ENCODE measurements around the gene CREBRF. TPM values are rescaled to one million over a fixed set of nuclear protein-coding genes. Genes with fewer than 3 reads are reported as not detected.
"Not testable (repeated sequence)": the region's sequence is repeated elsewhere in the genome, so short reads cannot be mapped to it uniquely, and the experiment has no call there.

The CREBRF gene
- total and polyA plus RNA-seq, 2 donors (not counting 1 experiment from before 2014, with no cell fraction given): 29.7 to 89.7 TPM

DNA sequence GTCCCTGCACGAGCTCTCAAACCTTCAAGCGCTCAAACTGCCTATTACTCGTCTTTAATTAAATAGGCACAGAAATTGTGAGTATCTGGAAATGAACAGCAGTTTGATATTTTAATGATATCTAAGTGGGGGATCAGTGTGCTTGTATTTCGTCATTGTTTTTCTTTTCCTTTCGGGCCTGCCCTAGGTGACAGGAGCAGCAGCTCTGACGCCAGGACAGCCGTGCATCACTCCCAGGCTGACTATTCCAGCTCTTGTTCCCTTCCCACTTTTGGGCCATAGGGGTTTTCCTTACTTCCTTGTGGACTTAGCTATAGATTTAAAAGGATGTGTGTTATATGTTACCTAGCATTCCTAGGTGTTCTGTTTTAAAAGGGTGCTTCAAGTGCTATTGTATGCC is 97.7 kb downstream of the CREBRF start:
- intact Hi-C loops (cut with micrococcal nuclease): no loop called here
- H3K4me3 ChIP-seq (ENCODE audit: control extremely low read depth in 1 of 5, extremely low read depth in 1 of 5, insufficient read depth in 1 of 5, low read depth in 2 of 5, low read length in 4 of 5): no peak overlapping the region
- peaks cover 2 to 37% of the 10 kb centered on the region in 2 experiments for H3K36me3 ChIP-seq (replicated peaks in 1 of 2; ENCODE audit: control extremely low read depth in 1 of 2, control insufficient read depth in 1 of 2, extremely low read depth in 1 of 2, insufficient read depth in 2 of 2, low read length in 1 of 2)
- no peak overlapping the region for H3K4me2 ChIP-seq (replicated peaks; ENCODE audit: low read depth, low read length, poor library complexity, severe bottlenecking)
- H3K4me1 ChIP-seq (ENCODE audit: control insufficient read depth in 2 of 2, insufficient read depth in 2 of 2, low read length in 2 of 2): no peaks in the 10 kb centered on the region
- Mint-ChIP-seq H3K9me3 (ENCODE audit: insufficient read depth) (no peaks in the 10 kb centered on the region), H3K27ac (no peak overlapping the region), H3K4me3 (no peak overlapping the region), H3K27me3 (no peaks in the 10 kb centered on the region), H3K4me1 (no peaks in the 10 kb centered on the region)
- H3K27ac ChIP-seq (ENCODE audit: low read length in 2 of 2): no peak overlapping the region
- no peaks in the 10 kb centered on the region for H3K9me3 ChIP-seq (ENCODE audit: control extremely low read depth in 1 of 3, control insufficient read depth in 2 of 3, insufficient read depth in 1 of 3, low read length in 2 of 3)
- POLR2A ChIA-PET: no interaction called here
- H3K9ac ChIP-seq (ENCODE audit: low read length): no peak overlapping the region
- H3K79me2 ChIP-seq (ENCODE audit: control insufficient read depth, insufficient read depth, low read length): no peaks in the 10 kb centered on the region
- no peaks in the 10 kb centered on the region for H4K20me1 ChIP-seq (ENCODE audit: control insufficient read depth, insufficient read depth, low read length, poor library complexity, severe bottlenecking)
- CTCF ChIA-PET: no interaction called here
- 95% methylated on average over 4 of the region's 7 CpGs for WGBS (ENCODE audit: insufficient coverage)
- ATAC-seq (ENCODE audit: low read depth) (no peak), DNase-seq (no peak)
- H2AFZ ChIP-seq (ENCODE audit: insufficient read depth, low read depth, low read length, poor library complexity, severe bottlenecking): no peak overlapping the region
- no peaks in the 10 kb centered on the region for H3K27me3 ChIP-seq (replicated peaks in 1 of 4; ENCODE audit: control extremely low read depth in 1 of 4, control insufficient read depth in 3 of 4, insufficient read depth in 4 of 4, low read length in 3 of 4)
- TF ChIP-seq, protein P1, sequence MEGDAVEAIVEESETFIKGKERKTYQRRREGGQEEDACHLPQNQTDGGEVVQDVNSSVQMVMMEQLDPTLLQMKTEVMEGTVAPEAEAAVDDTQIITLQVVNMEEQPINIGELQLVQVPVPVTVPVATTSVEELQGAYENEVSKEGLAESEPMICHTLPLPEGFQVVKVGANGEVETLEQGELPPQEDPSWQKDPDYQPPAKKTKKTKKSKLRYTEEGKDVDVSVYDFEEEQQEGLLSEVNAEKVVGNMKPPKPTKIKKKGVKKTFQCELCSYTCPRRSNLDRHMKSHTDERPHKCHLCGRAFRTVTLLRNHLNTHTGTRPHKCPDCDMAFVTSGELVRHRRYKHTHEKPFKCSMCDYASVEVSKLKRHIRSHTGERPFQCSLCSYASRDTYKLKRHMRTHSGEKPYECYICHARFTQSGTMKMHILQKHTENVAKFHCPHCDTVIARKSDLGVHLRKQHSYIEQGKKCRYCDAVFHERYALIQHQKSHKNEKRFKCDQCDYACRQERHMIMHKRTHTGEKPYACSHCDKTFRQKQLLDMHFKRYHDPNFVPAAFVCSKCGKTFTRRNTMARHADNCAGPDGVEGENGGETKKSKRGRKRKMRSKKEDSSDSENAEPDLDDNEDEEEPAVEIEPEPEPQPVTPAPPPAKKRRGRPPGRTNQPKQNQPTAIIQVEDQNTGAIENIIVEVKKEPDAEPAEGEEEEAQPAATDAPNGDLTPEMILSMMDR (IDR thresholded peaks at IDR 0.05): no peak
- no peak for TF ChIP-seq EZH2 (IDR thresholded peaks at IDR 0.05; ENCODE audit: borderline replicate concordance, insufficient read depth, low read depth, low read length, poor library complexity, severe bottlenecking)

DNA sequence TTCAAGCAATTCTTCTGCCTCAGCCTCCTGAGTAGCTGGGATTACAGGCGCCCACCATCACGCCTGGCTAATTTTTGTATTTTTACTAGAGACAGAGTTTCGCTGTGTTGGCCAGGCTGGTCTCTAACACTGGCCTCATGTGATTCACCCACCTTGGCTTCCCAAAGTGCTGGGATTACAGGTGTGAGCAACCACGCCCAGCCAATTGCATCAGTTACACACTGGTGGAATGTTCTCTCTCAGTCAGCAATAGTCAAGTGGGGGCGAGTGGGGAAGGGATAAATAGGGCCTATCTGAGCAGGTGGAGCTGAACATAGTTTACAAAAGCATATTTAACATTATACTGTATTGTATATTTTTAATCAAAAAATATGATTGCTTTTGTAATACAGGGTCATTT is 98.5 kb downstream of the CREBRF start:
- whole genome bisulfite sequencing (ENCODE audit: insufficient coverage): 93% methylated on average over 3 of the region's 5 CpGs
- H3K4me3 ChIP-seq (ENCODE audit: control extremely low read depth in 1 of 5, extremely low read depth in 1 of 5, insufficient read depth in 1 of 5, low read depth in 2 of 5, low read length in 4 of 5); H3K9me3 ChIP-seq (ENCODE audit: control extremely low read depth in 1 of 3, control insufficient read depth in 2 of 3, insufficient read depth in 1 of 3, low read length in 2 of 3); H3K4me3 Mint-ChIP-seq; H4K20me1 ChIP-seq (ENCODE audit: control insufficient read depth, insufficient read depth, low read length, poor library complexity, severe bottlenecking); H3K4me1 ChIP-seq (ENCODE audit: control insufficient read depth in 2 of 2, insufficient read depth in 2 of 2, low read length in 2 of 2); H3K4me1 Mint-ChIP-seq; H3K27me3 Mint-ChIP-seq; H3K4me2 ChIP-seq (replicated peaks; ENCODE audit: low read depth, low read length, poor library complexity, severe bottlenecking); H2AFZ ChIP-seq (ENCODE audit: insufficient read depth, low read depth, low read length, poor library complexity, severe bottlenecking); H3K9ac ChIP-seq (ENCODE audit: low read length); intact Hi-C loops (cut with micrococcal nuclease); ATAC-seq (ENCODE audit: low read depth); POLR2A ChIA-PET; H3K79me2 ChIP-seq (ENCODE audit: control insufficient read depth, insufficient read depth, low read length); CTCF ChIA-PET; DNase-seq; H3K27ac Mint-ChIP-seq; H3K9me3 Mint-ChIP-seq (ENCODE audit: insufficient read depth); H3K27me3 ChIP-seq (replicated peaks in 1 of 4; ENCODE audit: control extremely low read depth in 1 of 4, control insufficient read depth in 3 of 4, insufficient read depth in 4 of 4, low read length in 3 of 4); H3K27ac ChIP-seq (ENCODE audit: low read length in 2 of 2): not testable (repeated sequence)
- peaks cover 2 to 41% of the 10 kb centered on the region in 2 experiments for H3K36me3 ChIP-seq (replicated peaks in 1 of 2; ENCODE audit: control extremely low read depth in 1 of 2, control insufficient read depth in 1 of 2, extremely low read depth in 1 of 2, insufficient read depth in 2 of 2, low read length in 1 of 2)

Data from B cell (primary cell).